HCT116 (cell line): ENCODE results near the gene KCNJ18. TPM values are rescaled to one million over a fixed set of nuclear protein-coding genes. Genes with fewer than 3 reads are reported as not detected.

Experiments
- ATAC-seq: fragments of 200-7000 bp; cut with Tn5 transposase; 2 replicates; pipeline ENCODE4 v1.9.1; 2020; ENCODE audit warnings: mild to moderate bottlenecking, moderate library complexity
- BruUV-seq: library from RNA; stranded (reverse); fragments of 400-500 nt; replicated peaks from 2 replicates; lab custom pipeline; 2021; lab: Mats Ljungman, UMichigan
- CTCF ChIA-PET: fragments of 300-600 bp; sonication (Branson Sonifier 250); formaldehyde crosslinking; loops from one replicate; lab custom pipeline; 2021; ENCODE audit warnings: antibody characterized with exemption; lab: Charles Lee
- POLR2A ChIA-PET: fragments of 300-600, 350-600 bp; sonication (Branson Sonifier 250); formaldehyde crosslinking; loops from one replicate; lab custom pipeline; 2021; ENCODE audit warnings: antibody characterized with exemption; lab: Charles Lee
- RAD21 ChIA-PET, 2 experiments: fragments of 300-600 bp; sonication (Branson Sonifier 250); formaldehyde crosslinking; loops; one replicate each; lab custom pipeline; 2023; ENCODE audit warnings: low total read pairs in 2 of 2; ENCODE audit not compliant: uncharacterized antibody in 2 of 2, unreplicated experiment in 2 of 2, low non-redundant PET in 1 of 2; lab: Charles Lee
- DNase-seq: peaks from one replicate; pipeline ENCODE4 v3.0.0-alpha.2; 2010; ENCODE audit warnings: low read depth, low spot score
- H2AFZ ChIP-seq: fragments of 200-600 bp; shearing (Covaris generic), sonication (generic); 2 replicates; pipeline ENCODE4 v1.6.1; 2017; ENCODE audit warnings: low read depth, mixed run types, mixed read lengths, antibody characterized with exemption, low read length; ENCODE audit not compliant: poor library complexity, severe bottlenecking
- H3K27ac ChIP-seq: 2 replicates; pipeline ENCODE4 v1.5.1; 2012; ENCODE audit warnings: low read depth, low read length
- H3K27me3 ChIP-seq: fragments of 200-600 bp; sonication (generic); 2 replicates; pipeline ENCODE4 v1.6.1; 2016; ENCODE audit warnings: mixed run types, low read length, mixed read lengths; ENCODE audit not compliant: insufficient read depth
- H3K36me3 ChIP-seq, 2 experiments: fragments of 200-500 bp in 1 of 2; fragments of 200-600 bp in 1 of 2; sonication (Bioruptor generic) in 1 of 2; sonication (generic) in 1 of 2; 2 replicates each; pipeline versions ENCODE4 v1.5.1 to v1.6.1; 2014 to 2016; ENCODE audit warnings: low read length in 2 of 2, inconsistent platforms in 1 of 2, mixed read lengths in 1 of 2, mixed run types in 1 of 2; ENCODE audit not compliant: insufficient read depth in 2 of 2, control insufficient read depth in 1 of 2
- H3K4me1 ChIP-seq, 2 experiments: fragments of 200-600 bp in 1 of 2; sonication (generic) in 1 of 2; 2 replicates each; pipeline versions ENCODE4 v1.5.1 to v1.6.1; 2012 to 2017; ENCODE audit warnings: low read length in 2 of 2, inconsistent platforms in 1 of 2, mild to moderate bottlenecking in 1 of 2, mixed read lengths in 1 of 2, mixed run types in 1 of 2, moderate library complexity in 1 of 2; ENCODE audit not compliant: insufficient read depth in 2 of 2, control insufficient read depth in 1 of 2
- H3K4me2 ChIP-seq: fragments of 200-600 bp; sonication (generic); 2 replicates; pipeline ENCODE4 v1.6.1; 2017; ENCODE audit warnings: mixed run types, low read length, mixed read lengths
- H3K4me3 ChIP-seq, 2 experiments: fragments of 200-600 bp in 1 of 2; sonication (generic) in 1 of 2; replicated peaks in 1 of 2; 2 replicates each; pipeline ENCODE4 v1.5.1; 2011 to 2016; ENCODE audit warnings: low read length in 2 of 2, control low read depth in 1 of 2, low read depth in 1 of 2, mild to moderate bottlenecking in 1 of 2, mixed read lengths in 1 of 2, mixed run types in 1 of 2
- H3K79me2 ChIP-seq: fragments of 200-600 bp; sonication (generic); 2 replicates; pipeline ENCODE4 v1.6.1; 2017; ENCODE audit warnings: mild to moderate bottlenecking, mixed run types, low read length, moderate library complexity, mixed read lengths; ENCODE audit not compliant: insufficient read depth
- H3K9ac ChIP-seq: fragments of 200-600 bp; sonication (generic); 2 replicates; pipeline ENCODE4 v1.6.1; 2016; ENCODE audit warnings: low read length, mixed read lengths
- H3K9me2 ChIP-seq: fragments of 200-600 bp; sonication (generic), shearing (Covaris generic); 2 replicates; pipeline ENCODE4 v1.6.1; 2017; ENCODE audit warnings: mixed run types, mild to moderate bottlenecking, moderate library complexity; ENCODE audit not compliant: insufficient read depth
- H3K9me3 ChIP-seq, 2 experiments: fragments of 200-500 bp in 1 of 2; fragments of 200-600 bp in 1 of 2; sonication (Bioruptor generic) in 1 of 2; sonication (generic) in 1 of 2; 2 replicates each; pipeline ENCODE4 v1.6.1; 2014 to 2017; ENCODE audit warnings: low read length in 2 of 2, mixed read lengths in 2 of 2, inconsistent platforms in 1 of 2, low read depth in 1 of 2, mild to moderate bottlenecking in 1 of 2, mixed run types in 1 of 2, moderate library complexity in 1 of 2; ENCODE audit not compliant: control insufficient read depth in 1 of 2, insufficient read depth in 1 of 2
- H4K20me1 ChIP-seq: fragments of 200-600 bp; sonication (generic), shearing (Covaris generic); 2 replicates; pipeline ENCODE4 v1.6.1; 2017; ENCODE audit warnings: mixed run types, mild to moderate bottlenecking, moderate library complexity; ENCODE audit not compliant: insufficient read depth
- CBX3 ChIP-seq: IDR thresholded peaks from 2 replicates; pipeline ENCODE4 v1.6.1; 2012; ENCODE audit warnings: low read depth
- CEBPB ChIP-seq: IDR thresholded peaks from 2 replicates; pipeline ENCODE4 v1.6.1; 2012; ENCODE audit warnings: low read depth
- EGR1 ChIP-seq: IDR thresholded peaks from 2 replicates; pipeline ENCODE4 v1.6.1; 2012; ENCODE audit warnings: low read depth
- ELF1 ChIP-seq: IDR thresholded peaks from 2 replicates; pipeline ENCODE4 v1.6.1; 2012; ENCODE audit warnings: low read depth, borderline replicate concordance
- EZH2 ChIP-seq: fragments of 200-600 bp; sonication (generic); IDR thresholded peaks from 2 replicates; pipeline ENCODE4 v1.6.1; 2017; ENCODE audit warnings: antibody characterized with exemption, mixed run types
- POLR2AphosphoS5 ChIP-seq: IDR thresholded peaks from 2 replicates; pipeline ENCODE4 v1.6.1; 2011; ENCODE audit warnings: mild to moderate bottlenecking, low read depth, low read length, moderate library complexity
- SIN3A ChIP-seq: IDR thresholded peaks from 2 replicates; pipeline ENCODE4 v1.6.1; 2012; ENCODE audit warnings: low read depth
- SP1 ChIP-seq: IDR thresholded peaks from 2 replicates; pipeline ENCODE4 v1.6.1; 2012; ENCODE audit warnings: low read depth
- SRF ChIP-seq: IDR thresholded peaks from 2 replicates; pipeline ENCODE4 v1.6.1; 2012; ENCODE audit warnings: low read depth
- TCF7L2 ChIP-seq: IDR thresholded peaks from 2 replicates; pipeline ENCODE4 v1.7.0; 2011; ENCODE audit warnings: borderline replicate concordance, inconsistent platforms; ENCODE audit not compliant: insufficient read depth, insufficient read length; ENCODE audit errors: extremely low read depth
- YY1 ChIP-seq: IDR thresholded peaks from 2 replicates; pipeline ENCODE4 v1.6.1; 2011; ENCODE audit warnings: low read length, low read depth, moderate library complexity, mild to moderate bottlenecking; ENCODE audit not compliant: insufficient replicate concordance; ENCODE audit errors: extremely low read depth
- ZFX ChIP-seq: fragments of 450-650 bp; IDR thresholded peaks from 2 replicates; pipeline ENCODE4 v1.6.1; 2017
- ZNF274 ChIP-seq: fragments of 200-500 bp; sonication (Bioruptor generic); IDR thresholded peaks from 2 replicates; pipeline ENCODE4 v1.6.1; 2014; ENCODE audit warnings: mild to moderate bottlenecking, low read depth, low read length, inconsistent platforms
- intact Hi-C: fragments of 100-400 bp; cut with micrococcal nuclease; formaldehyde crosslinking; loops from 2 replicates; pipeline ENCODE4 v1.10.0; 2022
- total RNA-seq: library from RNA; stranded (reverse); gene quantifications from one replicate; pipeline ENCODE4 v1.2.1, GENCODE V29; 2021; ENCODE audit not compliant: unreplicated experiment
- TF ChIP-seq, protein P1 (sequence below): IDR thresholded peaks from 2 replicates; pipeline ENCODE4 v1.6.1; 2011; ENCODE audit warnings: mild to moderate bottlenecking, low read length, moderate library complexity; ENCODE audit not compliant: insufficient replicate concordance; ENCODE audit errors: extremely low read depth
- TF ChIP-seq, protein P2 (sequence below), 3 experiments: fragments of 200-600 bp in 1 of 3; sonication (generic) in 1 of 3; IDR thresholded peaks in 2 of 3; conservative IDR thresholded peaks in 1 of 3; 2 replicates each; pipeline ENCODE4 v1.5.1; 2012 to 2017; ENCODE audit warnings: low read depth in 2 of 3, low read length in 2 of 3, antibody characterized with exemption in 1 of 3, borderline replicate concordance in 1 of 3, control low read depth in 1 of 3, mild to moderate bottlenecking in 1 of 3, mixed read lengths in 1 of 3, mixed run types in 1 of 3, moderate library complexity in 1 of 3; ENCODE audit not compliant: insufficient read depth in 1 of 3
- TF ChIP-seq, protein P3 (sequence below): IDR thresholded peaks from 2 replicates; pipeline ENCODE4 v1.6.1; 2012
- TF ChIP-seq, protein P4 (sequence below): IDR thresholded peaks from 2 replicates; pipeline ENCODE4 v1.6.1; 2012; ENCODE audit warnings: low read depth

Gene KCNJ18
- total RNA-seq, 1 experiment from 2014 or later: not detected

DNA sequence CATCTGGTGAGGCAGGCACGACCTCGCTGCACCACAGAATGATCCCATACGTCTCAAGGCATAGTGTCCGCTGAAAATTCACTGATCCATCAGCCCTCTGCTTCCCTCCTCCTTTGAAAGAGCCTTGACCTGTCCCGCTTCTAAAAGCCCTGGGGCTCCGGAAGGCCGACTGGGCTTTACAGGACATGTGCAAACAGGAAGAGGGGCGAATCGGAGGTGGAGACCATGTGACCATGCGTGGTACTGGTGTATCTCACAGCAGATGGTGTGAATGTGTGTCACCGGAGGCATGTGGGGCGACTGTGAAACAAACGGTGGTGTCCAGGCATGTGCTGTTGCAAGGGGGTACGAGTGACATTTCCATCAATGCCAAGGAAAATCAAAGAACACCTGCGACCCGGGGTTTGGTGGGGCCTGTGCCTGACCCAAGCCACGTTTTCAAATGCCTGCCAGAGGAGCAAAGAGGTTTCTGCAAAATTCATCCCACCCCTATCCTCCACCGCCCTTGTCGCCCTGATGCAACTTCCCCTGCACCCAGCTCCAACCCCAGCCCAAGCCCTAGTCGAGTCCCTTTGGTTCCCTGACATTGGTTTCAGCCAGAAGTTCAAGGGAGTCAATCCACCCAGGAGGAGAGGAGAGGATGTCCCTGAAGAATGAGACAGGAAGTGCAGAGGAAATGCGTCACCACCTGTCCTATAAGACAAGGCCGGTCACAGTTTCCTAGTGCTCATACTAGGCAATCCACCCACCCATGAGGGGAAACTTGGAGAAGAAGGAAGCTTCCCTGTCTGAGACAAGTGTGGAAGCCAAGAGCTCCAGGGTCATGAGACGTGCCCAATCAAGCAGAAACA lies 5.9 kb upstream of the KCNJ18 start:
- Histone ChIP-seq H3K9me2 (no peaks in the 10 kb centered on the region), H3K9me3 (no peaks in the 10 kb centered on the region), H3K9ac (no peak overlapping the region), H3K79me2 (no peaks in the 10 kb centered on the region), H3K36me3 (no peaks in the 10 kb centered on the region), H3K27me3 (no peaks in the 10 kb centered on the region), H3K4me3 (no peak overlapping the region), H2AFZ (no peak overlapping the region), H3K4me1 (peaks cover 2 to 14% of the 10 kb centered on the region in 2 experiments; a peak in 3 of 4 replicates), H3K4me2 (no peak overlapping the region), H3K27ac (no peak overlapping the region), H4K20me1 (no peaks in the 10 kb centered on the region)
- no peak for TF ChIP-seq TCF7L2
- no peak for TF ChIP-seq ZFX
- no peak for TF ChIP-seq ELF1
- no peak for TF ChIP-seq YY1
- TF ChIP-seq, protein P1, sequence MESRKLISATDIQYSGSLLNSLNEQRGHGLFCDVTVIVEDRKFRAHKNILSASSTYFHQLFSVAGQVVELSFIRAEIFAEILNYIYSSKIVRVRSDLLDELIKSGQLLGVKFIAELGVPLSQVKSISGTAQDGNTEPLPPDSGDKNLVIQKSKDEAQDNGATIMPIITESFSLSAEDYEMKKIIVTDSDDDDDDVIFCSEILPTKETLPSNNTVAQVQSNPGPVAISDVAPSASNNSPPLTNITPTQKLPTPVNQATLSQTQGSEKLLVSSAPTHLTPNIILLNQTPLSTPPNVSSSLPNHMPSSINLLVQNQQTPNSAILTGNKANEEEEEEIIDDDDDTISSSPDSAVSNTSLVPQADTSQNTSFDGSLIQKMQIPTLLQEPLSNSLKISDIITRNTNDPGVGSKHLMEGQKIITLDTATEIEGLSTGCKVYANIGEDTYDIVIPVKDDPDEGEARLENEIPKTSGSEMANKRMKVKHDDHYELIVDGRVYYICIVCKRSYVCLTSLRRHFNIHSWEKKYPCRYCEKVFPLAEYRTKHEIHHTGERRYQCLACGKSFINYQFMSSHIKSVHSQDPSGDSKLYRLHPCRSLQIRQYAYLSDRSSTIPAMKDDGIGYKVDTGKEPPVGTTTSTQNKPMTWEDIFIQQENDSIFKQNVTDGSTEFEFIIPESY: no peak
- TF ChIP-seq, protein P2, sequence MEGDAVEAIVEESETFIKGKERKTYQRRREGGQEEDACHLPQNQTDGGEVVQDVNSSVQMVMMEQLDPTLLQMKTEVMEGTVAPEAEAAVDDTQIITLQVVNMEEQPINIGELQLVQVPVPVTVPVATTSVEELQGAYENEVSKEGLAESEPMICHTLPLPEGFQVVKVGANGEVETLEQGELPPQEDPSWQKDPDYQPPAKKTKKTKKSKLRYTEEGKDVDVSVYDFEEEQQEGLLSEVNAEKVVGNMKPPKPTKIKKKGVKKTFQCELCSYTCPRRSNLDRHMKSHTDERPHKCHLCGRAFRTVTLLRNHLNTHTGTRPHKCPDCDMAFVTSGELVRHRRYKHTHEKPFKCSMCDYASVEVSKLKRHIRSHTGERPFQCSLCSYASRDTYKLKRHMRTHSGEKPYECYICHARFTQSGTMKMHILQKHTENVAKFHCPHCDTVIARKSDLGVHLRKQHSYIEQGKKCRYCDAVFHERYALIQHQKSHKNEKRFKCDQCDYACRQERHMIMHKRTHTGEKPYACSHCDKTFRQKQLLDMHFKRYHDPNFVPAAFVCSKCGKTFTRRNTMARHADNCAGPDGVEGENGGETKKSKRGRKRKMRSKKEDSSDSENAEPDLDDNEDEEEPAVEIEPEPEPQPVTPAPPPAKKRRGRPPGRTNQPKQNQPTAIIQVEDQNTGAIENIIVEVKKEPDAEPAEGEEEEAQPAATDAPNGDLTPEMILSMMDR (IDR thresholded peaks at IDR 0.05 in 2 of 3, conservative IDR thresholded peaks at IDR 0.05 in 1 of 3; ENCODE audit: borderline replicate concordance in 1 of 3, insufficient read depth in 1 of 3, low read depth in 2 of 3, low read length in 2 of 3): no peak
- no peak for TF ChIP-seq SP1
- no peak for TF ChIP-seq EZH2
- TF ChIP-seq POLR2AphosphoS5: no peak
- no peak for TF ChIP-seq SIN3A
- TF ChIP-seq, protein P3, sequence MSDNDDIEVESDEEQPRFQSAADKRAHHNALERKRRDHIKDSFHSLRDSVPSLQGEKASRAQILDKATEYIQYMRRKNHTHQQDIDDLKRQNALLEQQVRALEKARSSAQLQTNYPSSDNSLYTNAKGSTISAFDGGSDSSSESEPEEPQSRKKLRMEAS: no peak
- no peak for TF ChIP-seq CBX3
- no peak for TF ChIP-seq CEBPB
- no peak for TF ChIP-seq SRF
- no peak for TF ChIP-seq ZNF274
- no peak for TF ChIP-seq EGR1
- TF ChIP-seq, protein P4, sequence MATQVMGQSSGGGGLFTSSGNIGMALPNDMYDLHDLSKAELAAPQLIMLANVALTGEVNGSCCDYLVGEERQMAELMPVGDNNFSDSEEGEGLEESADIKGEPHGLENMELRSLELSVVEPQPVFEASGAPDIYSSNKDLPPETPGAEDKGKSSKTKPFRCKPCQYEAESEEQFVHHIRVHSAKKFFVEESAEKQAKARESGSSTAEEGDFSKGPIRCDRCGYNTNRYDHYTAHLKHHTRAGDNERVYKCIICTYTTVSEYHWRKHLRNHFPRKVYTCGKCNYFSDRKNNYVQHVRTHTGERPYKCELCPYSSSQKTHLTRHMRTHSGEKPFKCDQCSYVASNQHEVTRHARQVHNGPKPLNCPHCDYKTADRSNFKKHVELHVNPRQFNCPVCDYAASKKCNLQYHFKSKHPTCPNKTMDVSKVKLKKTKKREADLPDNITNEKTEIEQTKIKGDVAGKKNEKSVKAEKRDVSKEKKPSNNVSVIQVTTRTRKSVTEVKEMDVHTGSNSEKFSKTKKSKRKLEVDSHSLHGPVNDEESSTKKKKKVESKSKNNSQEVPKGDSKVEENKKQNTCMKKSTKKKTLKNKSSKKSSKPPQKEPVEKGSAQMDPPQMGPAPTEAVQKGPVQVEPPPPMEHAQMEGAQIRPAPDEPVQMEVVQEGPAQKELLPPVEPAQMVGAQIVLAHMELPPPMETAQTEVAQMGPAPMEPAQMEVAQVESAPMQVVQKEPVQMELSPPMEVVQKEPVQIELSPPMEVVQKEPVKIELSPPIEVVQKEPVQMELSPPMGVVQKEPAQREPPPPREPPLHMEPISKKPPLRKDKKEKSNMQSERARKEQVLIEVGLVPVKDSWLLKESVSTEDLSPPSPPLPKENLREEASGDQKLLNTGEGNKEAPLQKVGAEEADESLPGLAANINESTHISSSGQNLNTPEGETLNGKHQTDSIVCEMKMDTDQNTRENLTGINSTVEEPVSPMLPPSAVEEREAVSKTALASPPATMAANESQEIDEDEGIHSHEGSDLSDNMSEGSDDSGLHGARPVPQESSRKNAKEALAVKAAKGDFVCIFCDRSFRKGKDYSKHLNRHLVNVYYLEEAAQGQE: no peak
- CTCF ChIA-PET: no interaction called here
- BruUV-seq: no TSS peak
- DNase-seq (no peak), ATAC-seq (no peak)
- intact Hi-C loops: no loop called here
- POLR2A ChIA-PET: no interaction called here
- RAD21 ChIA-PET: no interaction called here
